DMS153 treated with DMSO at 0.1 percent for 48 hours (cell line): ENCODE results near the gene ABCD1.
"Not testable (repeated sequence)": the region's sequence is repeated elsewhere in the genome, so short reads cannot be mapped to it uniquely, and the experiment has no call there.

Experiments
- DNase-seq: peaks from one replicate; lab custom pipeline; 2025; ENCODE audit not compliant: unreplicated experiment; lab: John Stamatoyannopoulos, UW

The ABCD1 gene

GRCh38 chrX:153693216-153694086, 31.2 kb upstream of the ABCD1 start:
- no peak for DNase-seq

GRCh38 chrX:153694256-153694655, 30.4 kb upstream of the ABCD1 start:
- not testable (repeated sequence) for DNase-seq

DNA sequence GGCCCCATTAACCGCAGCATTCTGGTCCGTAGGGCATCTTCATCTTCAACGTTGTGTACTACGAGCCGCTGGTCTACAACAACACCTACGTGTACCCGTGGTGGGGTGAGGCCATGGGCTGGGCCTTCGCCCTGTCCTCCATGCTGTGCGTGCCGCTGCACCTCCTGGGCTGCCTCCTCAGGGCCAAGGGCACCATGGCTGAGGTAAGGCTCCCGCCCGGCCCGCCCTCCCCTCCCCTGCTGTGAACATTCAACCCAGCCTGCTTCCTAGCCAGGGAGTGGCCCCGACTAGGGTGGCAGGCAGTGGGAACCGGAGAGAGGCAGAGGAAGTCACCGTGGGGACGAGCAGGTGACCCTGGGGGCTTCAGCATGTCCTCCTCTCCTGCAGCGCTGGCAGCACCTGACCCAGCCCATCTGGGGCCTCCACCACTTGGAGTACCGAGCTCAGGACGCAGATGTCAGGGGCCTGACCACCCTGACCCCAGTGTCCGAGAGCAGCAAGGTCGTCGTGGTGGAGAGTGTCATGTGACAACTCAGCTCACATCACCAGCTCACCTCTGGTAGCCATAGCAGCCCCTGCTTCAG, 29.9 kb upstream of the ABCD1 start:
- DNase-seq: no peak

DNA sequence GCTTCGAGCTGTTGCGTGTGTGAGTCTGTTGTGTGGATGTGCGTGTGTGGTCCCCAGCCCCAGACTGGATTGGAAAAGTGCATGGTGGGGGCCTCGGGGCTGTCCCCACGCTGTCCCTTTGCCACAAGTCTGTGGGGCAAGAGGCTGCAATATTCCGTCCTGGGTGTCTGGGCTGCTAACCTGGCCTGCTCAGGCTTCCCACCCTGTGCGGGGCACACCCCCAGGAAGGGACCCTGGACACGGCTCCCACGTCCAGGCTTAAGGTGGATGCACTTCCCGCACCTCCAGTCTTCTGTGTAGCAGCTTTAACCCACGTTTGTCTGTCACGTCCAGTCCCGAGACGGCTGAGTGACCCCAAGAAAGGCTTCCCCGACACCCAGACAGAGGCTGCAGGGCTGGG, 28.6 kb upstream of the ABCD1 start:
- DNase-seq: no peak

DNA sequence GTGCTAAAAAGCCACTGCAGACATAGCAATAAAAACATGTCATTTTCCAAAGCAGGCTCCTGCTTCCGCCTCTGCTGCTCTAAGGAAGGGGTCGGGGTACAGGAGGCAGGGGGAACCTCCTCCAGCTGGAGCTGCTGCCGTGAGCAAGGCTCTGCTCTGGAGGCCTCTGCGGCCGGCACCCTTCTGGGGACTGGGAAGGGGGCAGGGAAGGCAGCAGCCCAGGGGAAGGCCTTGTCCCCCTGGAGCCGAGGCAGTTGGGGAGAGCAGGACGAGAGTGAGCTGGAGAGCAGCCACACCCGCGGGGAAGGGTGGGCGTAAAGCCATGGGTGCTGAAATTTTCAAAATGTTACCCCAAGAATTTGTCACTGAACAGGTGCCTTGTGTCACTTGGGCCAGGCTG, 28.1 kb upstream of the ABCD1 start:
- DNase-seq: not testable (repeated sequence)

GRCh38 chrX:153696986-153697722, 27.5 kb upstream of the ABCD1 start:
- not testable (repeated sequence) for DNase-seq

DNA sequence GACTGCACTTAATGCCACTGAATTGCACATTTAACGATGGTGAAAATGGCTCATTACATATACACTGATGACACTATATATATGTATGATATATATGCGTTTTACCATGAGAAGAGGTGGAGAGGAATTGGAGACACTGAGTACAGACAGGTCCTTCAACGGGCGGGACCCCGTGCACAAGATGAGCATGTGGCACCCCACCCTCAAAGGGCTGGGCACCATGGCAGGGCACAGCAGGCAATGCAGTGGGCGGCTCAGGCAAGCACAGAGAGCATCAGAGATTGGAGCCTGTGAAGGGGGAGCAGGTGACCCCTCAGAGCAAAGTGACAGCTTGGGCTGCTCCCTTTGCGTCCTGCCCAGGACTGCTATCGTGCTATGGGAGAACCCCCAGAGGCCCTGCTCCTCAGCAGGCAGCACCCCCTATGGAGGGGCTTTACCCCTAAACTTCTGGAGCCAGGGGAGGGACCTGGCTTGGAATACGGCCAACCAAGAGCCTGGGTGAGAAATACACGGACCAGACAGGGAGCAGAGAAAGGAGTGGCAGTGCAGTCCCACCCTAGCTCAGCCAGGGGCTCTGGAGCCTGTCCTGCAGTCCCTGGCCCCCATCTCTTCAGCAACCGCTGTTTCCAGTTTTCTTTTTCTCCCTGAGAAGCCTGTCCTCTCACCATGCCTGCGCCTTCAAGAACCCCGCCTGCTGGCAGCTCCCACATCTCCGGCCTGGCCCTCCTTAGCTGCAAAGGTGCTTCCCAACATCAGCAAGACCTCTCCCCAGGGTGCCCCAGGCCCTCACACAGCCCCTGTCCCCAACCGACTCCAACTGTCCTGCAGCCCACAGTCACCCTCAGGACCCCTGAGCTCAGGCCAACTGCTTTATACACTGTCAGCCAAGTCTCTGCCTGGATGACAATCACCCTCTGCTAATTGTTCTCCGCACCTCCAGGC, 26.5 kb upstream of the ABCD1 start:
- no peak for DNase-seq

- not testable (repeated sequence) for DNase-seq
These were observed 25.4 kb upstream of the ABCD1 start for GRCh38 chrX:153699210-153699783.

- DNase-seq: not testable (repeated sequence)
These were observed 24.8 kb upstream of the ABCD1 start for GRCh38 chrX:153699784-153700371.

DNA sequence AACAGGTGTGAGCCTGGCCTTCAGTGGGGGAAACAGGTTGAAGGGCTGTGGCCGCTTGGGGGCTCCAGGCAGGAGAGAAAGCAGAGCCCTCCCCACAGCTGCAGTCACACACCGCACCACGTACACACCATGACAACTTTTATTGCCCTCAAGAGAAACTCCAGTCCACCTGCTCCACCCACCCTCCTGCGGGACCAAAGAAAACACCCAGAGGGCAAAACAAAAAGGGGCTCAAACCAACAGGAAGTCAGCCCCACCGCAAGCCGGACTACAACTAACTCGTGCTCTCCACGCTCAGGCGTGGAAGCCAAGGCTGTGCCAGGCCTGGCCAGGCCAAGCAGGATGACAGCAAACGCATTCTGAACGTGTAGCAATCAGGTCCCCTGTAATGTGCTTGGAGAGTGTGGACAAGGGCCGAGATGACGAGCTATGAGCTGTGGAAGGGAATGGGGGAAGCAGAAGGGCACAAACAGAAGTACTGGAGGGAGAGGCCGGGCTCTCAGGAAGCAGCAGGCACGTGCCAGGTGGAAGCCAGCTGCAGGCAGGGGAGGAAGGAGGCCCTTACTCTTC, 24.2 kb upstream of the ABCD1 start:
- DNase-seq: no peak

DNA sequence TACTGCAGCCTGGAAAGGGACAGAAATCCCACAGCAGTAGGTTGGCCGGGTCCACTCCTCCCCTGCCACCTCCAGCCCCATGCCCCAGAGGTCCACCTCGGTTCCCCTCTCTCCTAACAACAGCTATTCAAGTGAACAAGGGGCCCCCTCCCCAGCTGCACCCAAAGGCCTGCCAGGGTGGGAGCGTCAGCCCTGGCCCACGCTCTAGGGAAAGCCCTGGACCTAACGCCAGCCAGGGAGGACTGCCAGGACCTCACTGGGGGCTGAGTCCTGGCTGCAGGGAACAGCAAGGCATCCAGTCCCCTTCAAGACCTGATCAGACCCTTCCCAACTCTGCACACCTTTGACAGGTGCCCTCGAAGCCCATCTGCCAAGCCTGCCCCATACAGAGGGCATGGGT, 23.7 kb upstream of the ABCD1 start:
- DNase-seq: no peak

DNA sequence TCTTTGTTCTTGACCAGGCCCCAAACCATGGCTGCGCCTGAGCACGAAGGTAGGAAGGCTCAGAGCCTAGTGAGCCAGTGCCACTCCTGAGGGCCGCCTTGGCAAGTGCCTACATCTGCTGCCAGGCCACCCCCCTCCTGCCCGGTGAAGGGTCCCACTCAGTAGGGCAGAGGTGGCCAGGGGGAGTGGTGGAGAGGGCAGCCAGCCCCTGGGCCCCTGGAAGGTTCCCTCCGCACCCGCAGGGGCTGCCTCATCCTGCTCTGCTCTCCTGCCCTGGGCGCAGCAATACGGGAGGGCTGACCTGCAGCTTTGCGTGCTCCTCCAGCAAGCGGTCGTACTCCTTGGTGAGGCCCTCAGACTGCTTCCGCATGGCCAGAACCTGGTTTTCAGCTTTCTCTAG, 22.9 kb upstream of the ABCD1 start:
- DNase-seq: no peak

GRCh38 chrX:153702336-153703035, 22.2 kb upstream of the ABCD1 start:
- DNase-seq: no peak

DNA sequence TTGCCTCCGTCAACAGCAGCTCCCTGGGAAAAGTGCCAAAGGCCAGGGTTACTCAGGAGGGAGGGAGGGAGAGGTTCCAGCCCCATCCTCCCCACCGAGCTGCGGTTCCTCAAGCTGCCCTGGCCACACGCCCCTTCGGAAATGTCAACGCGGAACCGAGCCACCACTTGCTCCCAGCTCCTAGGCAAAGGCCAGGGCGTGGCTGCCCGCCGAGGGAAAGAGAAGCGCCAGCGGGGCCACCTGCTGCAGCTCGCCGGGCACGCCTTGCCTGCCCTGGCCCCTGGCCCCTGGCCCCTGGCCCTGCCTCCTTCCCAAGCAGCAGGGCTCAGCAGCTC, 21.7 kb upstream of the ABCD1 start:
- no peak for DNase-seq

DNA sequence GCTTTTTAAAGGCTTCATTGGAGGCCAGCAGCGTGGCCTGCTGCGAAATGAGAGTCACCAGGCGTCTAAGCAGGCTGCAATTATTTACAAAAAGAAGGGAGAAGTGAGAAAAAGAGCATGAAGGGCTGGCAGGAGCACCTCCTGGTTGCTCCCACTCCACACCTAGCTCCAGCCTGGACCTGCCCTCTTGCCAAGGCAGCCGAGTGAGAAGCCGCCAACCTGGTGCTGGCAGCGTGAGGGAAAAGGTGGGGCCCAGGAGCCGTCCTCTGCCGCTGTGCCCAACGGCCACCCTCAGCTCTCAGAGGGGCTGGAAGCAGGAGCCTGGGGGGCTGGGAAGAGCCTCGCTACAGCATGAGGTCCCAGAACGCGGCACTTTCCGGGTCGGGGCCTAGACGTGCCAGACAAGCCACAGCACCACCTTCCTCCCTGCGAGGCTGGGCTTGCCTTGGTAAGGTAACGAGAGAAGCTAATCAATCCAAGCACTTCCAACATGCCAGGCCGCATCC, 20.6 kb upstream of the ABCD1 start:
- no peak for DNase-seq

GRCh38 chrX:153704631-153705402, 19.8 kb upstream of the ABCD1 start:
- not testable (repeated sequence) for DNase-seq

DNA sequence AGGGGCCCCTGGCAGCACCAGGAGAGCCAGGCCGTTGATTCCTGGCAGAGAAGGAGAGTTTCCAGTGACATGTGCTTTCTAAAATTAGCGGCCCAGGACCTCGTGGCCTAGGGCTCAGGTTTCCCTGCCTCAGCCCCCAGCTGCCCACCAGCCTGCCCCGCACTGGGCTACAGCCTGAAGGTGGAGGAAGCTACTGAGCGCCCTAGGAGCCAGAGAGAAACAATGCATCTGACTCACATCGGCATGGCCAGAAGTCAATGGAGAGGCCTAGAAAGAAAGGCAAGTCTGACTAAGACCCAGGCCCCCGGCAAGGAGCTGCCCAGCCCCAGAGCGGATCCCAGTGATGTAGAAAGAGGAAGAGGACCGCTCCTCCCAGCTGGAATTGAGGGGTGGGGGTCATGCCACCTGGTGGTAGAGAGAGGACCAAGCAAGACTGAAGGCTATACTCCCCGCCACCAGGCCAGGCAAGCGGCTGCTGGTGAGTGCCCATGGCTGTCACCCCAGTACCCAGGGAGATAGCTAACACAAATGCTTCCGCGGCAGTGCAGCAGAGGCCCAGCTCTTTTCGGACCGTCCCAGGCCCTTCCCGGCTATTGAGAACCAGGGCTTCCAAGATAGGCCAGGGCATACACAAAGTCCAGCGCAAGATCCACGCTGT, 19.1 kb upstream of the ABCD1 start:
- DNase-seq: not testable (repeated sequence)

GRCh38 chrX:153706799-153707198, 17.9 kb upstream of the ABCD1 start:
- no peak for DNase-seq
